GM21390 (cell line): ENCODE data around the gene STAU1.
A peak's percentile ranks its signal among the peaks of the same experiment; 100 is the strongest.
"Not testable (repeated sequence)": the region's sequence is repeated elsewhere in the genome, so short reads cannot be mapped to it uniquely, and the experiment has no call there.

Experiments used
- ATAC-seq: cut with Tn5 transposase; IDR thresholded peaks from one replicate; pipeline ENCODE4 v1.9.1; 2021; ENCODE audit not compliant: unreplicated experiment

Gene STAU1

DNA sequence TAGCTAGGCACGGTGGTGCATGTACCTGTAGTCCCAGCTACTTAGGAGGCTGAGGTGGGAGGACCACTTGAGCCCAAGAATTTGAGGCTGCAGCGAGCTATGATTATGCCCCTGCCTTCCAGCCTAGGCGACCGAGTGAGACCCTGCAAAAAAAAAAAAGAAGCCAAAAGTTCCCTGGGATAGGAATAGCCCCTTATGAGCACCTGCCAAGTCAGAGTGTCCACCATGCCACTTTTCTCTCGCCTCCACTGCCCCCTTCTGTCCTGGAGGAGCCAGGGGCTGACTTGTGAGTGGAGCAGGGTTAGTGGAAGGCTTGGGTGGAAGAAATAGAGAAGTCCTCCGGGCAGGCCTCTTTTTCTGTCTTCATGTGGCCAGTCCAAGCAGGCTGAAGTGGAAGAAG, 18.9 kb upstream of the STAU1 start:
- no peak for ATAC-seq

DNA sequence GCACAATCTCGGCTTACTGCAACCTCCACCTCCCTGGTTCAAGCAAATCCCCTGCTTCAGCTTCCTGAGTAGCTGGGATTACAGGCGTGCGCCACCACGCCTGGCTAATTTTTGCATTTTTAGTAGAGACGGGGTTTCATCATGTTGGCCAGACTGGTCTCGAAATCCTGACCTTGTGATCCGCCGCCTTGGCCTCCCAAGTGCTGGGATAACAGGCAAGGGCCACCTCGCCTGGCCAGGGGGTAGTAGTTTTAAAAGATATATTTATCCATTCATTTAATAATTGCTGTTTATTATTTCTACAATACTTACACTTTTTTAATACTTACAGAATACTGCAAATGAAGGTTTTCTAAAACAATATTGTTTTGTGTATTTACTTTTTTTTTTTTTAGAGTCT, 15.6 kb upstream of the STAU1 start:
- ATAC-seq: no peak

DNA sequence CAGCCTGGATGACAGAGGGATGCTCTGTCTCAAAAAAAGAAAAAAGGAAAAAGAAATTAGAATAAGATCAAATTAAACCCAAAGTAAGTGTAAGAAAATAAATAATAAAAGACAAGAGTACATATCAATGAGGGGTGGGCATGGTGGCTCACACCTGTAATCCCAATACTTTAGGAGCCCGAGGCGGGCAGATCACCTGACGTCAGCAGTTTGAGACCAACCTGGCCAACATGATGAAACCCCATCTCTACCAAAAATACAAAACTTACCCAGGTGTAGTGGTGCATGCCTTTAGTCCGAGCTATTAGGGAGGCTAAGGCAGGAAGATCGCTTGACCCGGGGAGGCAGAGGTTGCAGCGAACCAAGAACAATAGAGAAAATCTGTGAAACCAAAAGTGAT, 14.9 kb upstream of the STAU1 start:
- no peak for ATAC-seq

DNA sequence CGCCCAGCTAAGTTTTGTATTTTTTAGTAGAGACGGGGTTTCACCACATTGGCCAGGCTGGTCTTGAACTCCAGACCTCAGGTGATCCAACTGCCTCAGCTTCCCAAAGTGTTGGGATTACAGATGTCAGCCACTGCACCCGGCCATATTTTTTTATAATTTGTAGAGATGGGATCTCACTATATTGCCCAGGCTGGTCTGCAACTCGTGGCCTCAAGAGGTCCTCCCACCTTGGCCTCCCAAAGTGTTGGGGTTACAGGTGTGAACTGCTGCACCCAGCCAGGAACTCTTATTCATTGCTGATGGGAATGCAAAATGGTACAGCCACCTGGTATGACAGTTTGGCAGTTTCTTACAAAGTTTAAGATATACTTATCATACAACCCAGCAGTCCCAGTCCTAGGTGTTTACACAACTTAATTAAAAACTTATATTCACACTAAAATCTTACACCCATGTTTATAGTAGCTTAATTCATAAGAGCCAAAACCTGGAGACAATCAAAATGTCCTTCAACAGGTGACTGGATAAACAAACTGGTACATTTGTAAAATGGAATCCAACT, 11.7 kb upstream of the STAU1 start:
- no peak for ATAC-seq

DNA sequence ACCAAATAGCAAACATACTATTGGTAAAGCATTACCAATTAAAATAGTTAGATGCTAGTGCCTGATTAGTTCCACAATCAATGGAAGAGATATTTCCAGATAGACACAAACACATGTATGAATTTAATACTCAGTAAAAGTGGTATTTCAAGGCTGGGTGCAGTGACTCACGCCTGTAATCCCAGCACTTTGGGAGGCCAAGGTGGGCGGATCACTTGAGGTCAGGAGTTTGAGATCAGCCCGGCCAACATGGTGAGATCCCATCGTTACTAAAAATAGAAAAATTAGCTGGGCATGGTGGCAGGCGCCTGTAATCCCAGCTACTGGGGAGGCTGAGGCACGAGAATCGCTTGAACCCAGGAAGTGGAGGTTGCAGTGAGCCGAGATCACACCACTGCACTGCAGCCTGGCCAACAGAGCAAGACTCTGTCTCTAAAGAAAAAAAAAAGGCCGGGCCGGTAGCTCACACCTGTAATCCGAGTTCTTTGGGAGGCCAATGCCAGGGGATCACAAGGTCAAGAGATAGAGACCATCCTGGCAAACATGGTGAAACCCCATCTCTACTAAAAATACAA, 4.9 kb upstream of the STAU1 start:
- not testable (repeated sequence) for ATAC-seq

DNA sequence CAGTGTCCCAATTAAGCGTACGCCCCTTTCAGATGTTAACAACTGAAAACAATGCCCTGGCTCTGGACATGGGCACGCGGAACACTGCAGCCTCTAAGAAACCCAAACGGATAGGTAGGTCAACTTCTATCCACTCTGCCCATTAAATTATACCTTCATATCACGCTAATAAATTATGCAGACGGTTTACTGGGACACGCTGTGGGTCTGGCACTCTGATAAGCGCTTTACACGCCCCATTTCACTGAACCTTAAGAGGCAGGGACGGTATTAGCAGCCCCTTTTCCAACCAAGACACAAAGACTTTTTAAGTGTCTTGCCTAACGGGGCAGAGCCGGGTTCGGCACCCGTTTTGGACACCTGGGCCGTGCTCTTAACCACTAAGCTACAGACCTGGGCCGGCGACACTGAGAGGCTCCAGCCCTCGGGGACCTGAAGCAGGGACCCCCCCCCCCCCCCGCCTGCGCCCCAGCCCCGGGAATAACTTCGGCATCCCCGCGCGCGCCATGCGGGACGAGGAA, 744 bp downstream of the STAU1 start:
- peak; percentile 4 for ATAC-seq

DNA sequence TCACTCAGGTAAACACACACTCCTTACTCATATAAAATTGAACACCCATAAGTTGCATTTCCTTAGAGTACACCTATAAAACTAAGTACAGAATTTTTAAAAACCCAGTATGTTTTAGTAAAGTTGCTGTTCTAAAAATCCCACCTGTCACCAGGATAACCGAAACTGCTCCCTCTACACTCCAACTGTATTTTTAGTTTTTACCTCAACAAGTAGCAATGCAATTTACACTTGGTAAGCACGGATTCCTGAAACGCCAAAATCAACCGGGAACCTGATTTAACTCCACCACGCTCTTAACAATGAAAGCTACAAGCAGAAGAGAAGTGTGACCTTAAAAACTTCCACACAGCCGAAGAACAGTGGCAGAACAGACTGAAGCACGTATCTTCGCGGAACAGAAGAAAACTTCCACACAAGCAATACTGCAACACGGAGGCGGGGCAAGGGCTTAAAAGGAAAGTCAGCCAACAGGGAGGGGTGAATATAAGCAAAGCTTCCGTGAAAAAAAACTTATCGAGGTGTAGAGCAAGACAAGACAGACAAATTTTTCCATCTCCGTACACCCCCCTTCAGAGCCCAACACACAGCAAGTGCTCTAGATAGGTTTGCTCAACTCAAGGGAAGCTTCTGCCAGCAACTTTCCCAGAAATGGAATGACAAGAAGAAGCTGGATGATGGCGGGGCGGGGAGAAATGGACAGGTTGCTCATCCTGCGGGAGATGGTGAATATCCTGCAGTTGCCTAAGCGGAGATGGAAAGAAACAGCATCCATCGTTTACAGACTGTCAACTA, 1.4 kb downstream of the STAU1 start:
- ATAC-seq: no peak

DNA sequence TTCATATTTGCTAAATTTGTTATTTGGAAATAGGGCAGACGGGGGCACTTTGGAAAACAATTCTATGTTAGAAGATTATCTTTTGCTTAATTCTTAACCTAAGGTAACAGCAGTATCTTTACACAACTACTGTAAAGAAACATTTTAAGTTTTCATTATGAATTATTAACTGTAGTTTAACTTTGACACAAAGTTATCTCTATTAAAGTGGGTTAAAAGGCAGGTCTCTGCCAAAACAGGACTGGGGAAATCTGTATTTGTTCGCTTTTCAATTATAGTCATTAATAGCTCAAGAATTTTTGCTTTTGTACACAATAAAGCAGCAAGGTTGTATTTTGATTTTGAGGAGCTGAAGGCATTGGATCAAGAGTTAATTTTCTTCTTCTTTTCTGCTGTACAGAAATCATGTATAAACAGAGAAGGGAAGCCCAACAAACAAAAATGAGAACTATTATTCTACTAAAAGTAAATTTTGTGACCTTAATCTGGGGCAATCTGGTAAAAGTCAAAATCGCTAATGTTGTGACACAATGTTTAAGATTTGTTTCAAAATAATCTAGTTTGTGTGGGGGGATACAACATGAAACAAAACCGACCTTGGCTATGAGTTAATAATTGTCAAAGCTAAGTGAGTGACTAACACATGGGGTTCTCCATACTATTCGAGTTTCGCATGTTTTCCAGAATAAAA, 2.9 kb downstream of the STAU1 start:
- ATAC-seq: no peak

DNA sequence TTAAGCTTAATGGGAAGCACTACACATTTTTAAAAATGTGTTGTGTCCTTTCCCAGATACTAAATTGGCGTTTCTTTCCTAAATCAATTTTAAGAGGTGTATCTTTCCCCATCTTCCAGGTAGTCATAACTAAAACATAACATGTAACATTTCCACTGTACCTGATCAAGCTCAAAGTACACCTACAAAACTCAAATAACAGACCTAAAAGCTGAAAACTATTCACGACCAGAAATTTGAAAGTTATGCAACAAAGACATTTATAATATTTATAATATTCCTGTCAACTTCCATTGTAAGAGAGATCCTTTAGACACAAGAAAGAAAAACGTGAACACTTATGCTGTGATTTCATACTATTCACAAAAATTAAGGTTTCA, 3.5 kb downstream of the STAU1 start:
- ATAC-seq: no peak

DNA sequence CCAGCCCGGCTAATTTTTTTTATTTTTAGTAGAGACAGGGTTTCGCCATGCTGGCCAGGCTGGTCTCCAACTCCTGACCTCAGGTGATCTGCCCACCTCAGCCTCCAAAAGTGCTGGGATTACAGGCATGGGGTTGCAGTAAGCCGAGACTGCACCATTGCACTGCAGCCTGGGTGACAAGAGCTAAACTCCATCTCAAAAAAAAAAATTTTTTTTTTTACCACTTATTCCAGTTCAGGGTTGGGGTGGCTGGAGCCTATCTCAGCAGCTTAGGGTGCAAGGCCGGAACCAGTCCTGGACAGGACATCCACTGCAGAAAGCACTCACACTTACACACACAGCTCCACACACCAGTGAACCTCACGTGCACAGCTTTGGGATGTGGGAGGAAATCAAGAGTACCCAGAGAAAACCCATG, 4.0 kb downstream of the STAU1 start:
- not testable (repeated sequence) for ATAC-seq

DNA sequence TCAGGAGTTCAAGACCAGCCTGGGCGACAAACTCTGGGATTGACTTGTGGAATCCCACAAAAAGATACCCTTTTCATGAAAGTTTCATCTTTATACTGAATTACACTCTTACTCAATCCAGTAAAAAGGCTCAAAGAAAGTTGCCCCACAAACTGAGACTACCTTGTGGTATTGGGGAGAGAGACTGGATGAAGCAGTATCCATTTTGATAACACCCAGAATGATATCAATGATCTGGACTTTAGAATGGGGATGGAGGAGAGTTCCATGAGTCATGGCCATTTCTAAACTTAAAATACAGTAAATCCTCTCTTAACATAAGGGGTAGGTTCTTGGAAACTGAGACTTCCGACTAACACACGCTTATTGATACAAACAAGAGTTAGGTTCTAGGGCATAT, 4.7 kb downstream of the STAU1 start:
- no peak for ATAC-seq

DNA sequence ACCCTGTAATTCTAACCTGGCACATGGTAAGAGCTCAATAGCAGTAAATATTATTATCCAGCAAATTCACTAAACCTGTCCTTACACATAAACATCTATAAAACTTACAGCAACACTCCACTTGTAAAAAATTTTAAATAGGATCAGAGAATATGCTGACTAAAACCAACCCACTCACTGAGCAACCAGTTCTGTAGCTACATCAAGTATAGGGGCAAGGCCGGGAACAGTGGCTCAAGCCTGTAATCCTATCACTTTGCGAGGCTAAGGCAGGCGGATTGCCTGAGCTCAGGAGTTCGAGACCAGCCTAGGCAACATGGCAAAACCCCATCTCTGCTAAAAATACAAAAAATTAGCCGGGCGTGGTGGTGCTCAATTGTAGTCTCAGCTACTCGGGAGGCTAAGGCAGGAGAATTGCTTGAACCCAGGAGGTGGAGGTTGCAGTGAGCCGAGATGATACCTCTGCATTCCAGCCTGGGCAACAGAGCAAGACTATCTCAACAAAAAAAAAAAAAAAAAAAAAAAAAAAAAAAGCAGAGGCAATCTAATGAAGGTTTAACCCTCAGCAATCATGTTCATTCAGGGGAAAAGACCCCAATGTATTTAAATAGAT, 6.8 kb downstream of the STAU1 start:
- ATAC-seq: no peak

DNA sequence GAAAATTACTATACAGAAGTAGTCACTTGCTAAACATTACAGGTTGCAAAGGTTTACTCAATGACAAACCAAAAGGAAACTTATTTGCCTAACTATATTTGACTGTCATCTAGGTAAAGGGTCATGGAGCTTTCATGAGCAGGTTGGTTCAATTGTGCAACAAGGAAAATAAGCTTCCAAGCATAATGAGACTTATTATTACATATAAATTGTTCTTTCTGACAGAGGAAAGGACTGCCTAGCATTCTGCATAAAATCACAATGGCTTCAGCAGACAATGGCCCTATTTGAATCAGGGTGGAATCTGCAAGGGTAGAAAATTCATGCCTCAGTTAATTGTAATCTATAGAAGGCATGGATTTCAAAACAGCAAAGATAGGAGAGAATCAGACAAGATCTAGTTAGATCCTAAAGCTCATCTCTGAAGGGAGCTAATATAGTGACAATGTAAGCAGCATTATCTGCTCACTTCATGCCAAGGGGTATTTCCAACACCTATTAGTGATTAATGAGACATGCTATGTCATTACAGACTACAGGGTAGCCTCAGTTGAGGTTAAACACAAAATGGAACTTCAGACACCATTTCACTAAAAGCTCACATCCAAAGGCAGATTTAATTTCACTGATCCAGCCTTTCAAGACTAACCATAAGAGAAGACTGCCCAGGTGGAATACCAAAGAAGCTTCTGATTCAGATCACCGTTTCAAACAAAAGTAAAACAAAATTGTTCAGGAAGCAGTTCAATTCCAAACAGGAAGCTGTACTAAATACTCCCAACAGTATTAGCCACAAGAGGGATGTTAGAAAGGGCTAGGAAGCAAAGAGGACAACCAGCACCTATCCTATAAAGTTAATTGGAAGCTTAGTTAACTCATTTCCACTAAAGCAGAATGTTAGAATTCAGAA, 8.5 kb downstream of the STAU1 start:
- ATAC-seq: no peak

DNA sequence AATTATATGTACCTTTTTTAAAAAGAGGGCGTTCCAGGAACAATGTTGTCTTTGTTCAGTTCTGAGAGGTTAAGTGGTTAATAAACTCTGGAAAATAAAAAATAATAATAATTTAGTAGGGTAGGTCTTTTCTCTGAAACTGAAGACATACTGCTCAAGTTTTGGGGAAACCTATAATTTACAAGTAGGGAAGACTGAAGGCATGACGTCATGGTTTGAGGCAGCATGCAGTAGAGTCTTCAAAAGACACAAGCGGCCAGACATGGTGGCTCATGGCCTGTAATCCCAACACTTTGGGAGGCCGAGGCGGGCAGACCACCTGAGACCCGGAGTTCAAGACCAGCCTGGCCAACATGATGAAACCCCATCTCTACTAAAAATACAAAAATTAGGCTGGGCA, 14.0 kb downstream of the STAU1 start:
- no peak for ATAC-seq

DNA sequence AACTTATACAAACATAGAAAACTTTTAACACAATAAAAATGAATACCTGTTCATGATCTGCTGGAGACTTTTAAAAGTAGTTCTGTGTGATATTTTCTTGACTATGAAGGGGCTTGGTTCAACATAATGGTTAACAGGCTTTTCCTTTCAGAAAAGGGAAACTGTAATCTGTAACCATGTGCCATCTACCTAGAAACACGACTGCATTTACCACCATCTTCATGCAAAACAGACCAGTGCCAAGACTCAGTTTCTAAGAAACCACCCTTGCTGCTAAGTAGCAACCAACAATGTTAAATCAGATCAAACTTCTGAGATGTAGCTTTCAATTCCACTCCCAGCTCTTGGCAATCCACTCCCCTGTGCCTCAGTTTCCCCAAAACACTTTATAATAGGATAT, 15.7 kb downstream of the STAU1 start:
- no peak for ATAC-seq

DNA sequence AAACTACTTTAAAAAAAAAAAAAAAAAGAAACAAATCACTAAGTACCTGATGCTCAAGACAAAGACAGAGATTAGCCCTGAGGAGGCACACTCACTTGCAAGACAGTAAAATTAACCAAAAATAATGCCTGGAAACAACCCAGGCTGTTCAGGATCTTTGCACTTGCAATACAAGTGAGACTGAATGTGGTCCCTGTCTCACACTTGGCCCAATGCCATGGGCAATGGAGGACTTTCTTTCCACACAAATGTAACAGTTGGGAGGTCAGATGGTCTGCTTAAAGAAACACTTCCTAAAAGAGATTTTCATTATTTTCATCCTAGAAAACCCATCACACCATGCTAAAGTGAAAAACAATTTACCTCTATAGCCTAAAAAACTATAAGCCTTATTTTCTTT, 16.2 kb downstream of the STAU1 start:
- no peak for ATAC-seq

DNA sequence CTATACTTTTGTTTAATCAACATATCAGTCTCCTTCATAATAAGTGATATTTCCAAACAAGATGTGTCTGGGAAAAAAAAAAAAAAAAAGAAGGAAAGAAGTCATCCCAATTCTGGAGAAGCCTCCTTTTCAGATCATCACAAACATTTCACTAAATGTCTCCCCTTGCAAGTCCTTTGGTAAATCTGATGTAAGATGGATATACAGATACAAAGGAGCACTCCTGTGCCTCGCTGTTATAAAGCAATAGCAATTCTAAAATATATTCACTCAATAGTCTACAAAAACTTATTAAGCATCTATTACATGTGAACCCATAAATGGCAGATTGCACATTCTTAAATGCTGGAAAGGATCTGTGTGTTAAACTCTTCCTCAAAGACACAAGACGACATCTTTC, 17.4 kb downstream of the STAU1 start:
- ATAC-seq: no peak

DNA sequence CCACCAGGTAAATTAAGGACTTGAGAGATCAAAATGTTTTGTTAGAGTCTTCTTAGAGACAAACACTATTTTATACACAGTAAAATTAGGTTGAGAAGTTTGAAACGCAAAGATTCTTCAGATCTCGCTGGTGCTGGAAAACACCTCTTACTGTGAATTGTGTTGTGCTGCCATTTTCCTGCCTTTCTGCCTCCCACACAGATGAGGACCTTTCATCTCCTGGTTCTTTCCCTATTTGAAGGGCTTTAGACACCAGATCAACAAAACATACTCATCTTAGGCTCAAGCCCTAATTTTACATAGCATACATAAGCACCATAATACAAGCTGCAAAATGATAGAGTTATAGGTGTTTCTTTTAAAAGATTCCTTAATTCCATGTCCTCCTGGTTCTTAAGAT, 18.6 kb downstream of the STAU1 start:
- no peak for ATAC-seq

DNA sequence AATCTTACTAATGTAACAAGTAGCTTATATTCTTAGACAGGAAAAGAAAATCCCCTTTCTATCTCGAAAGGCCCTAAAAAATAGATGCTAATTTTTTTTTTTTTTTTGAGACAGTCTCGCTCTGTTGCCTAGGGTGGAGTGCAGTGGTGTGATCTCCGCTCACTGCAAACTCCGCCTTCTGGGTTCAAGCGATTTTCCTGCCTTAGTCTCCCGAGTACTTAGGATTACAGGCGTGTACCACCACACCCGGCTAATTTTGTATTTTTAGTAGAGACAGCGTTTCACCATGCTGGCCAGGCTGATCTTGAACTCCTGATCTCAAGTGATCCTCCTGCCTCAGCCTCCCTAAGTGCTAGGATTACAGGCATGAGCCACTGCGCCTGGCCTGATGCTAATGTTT, 19.3 kb downstream of the STAU1 start:
- ATAC-seq: not testable (repeated sequence)

DNA sequence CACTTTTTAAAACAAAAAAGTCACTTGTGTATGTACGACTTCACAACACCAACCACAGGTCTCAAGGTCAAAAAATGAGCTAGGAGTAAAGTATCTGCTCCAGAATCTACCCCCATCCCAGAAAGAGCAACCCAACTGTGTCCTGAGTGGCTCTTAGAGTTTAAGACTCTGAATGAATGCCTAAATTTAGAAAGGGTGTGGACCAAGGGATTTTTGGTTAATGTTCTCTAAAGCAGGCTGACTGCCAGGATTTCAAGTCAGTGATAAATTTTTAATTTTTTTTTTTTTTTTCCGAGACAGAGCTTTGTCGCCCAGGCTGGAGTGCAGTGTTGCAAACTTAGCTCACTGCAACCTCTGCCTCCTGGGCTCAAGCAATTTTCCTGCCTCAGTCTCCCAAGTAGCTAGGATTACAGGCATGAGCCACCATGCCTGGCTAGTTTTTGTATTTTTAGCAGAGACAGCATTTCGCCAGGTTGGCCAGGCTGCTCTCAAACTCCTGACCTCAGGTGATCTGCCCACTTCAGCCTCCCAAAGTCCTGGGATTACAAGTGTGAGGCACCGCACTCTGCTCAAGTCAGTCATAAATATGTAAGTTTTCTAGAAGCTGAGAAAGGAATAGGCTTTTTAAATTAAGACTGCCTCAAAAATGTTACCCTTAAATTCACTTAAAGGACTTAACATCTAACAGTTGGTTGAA, 20.2 kb downstream of the STAU1 start:
- no peak for ATAC-seq
